ENCODE measurements around the gene TMEM108.

The TMEM108 gene

GRCh38 chr3:133054586-133054985, 16.4 kb downstream of the TMEM108 start:
- no peak for DNase-seq (ENCODE audit: low read depth)

- no peak for DNase-seq (ENCODE audit: low read depth)
Measured at GRCh38 chr3:133055339-133055738, 17.1 kb downstream of the TMEM108 start.

- DNase-seq (ENCODE audit: low read depth) = no peak
Measured at GRCh38 chr3:133058243-133058642, 20.1 kb downstream of the TMEM108 start.

- DNase-seq (ENCODE audit: low read depth) = no peak
Measured at GRCh38 chr3:133058831-133059230, 20.6 kb downstream of the TMEM108 start.

GRCh38 chr3:133065193-133065961, 27.2 kb downstream of the TMEM108 start:
- no peak for DNase-seq (ENCODE audit: low read depth)

- no peak for DNase-seq (ENCODE audit: low read depth)
Measured at GRCh38 chr3:133066026-133066425, 27.8 kb downstream of the TMEM108 start.

- DNase-seq (ENCODE audit: low read depth) = no peak
Measured at GRCh38 chr3:133069556-133070286, 31.5 kb downstream of the TMEM108 start.

- DNase-seq (ENCODE audit: low read depth) = no peak
Measured at GRCh38 chr3:133074977-133075376, 36.8 kb downstream of the TMEM108 start.

GRCh38 chr3:133077688-133078087, 39.5 kb downstream of the TMEM108 start:
- no peak for DNase-seq (ENCODE audit: low read depth)

- DNase-seq (ENCODE audit: low read depth) = no peak
Measured at GRCh38 chr3:133079621-133080020, 41.4 kb downstream of the TMEM108 start.

- DNase-seq (ENCODE audit: low read depth) = no peak
Measured at GRCh38 chr3:133081016-133081415, 42.8 kb downstream of the TMEM108 start.

- DNase-seq (ENCODE audit: low read depth) = no peak
Measured at GRCh38 chr3:133083395-133083794, 45.2 kb downstream of the TMEM108 start.

GRCh38 chr3:133089906-133090485, 51.8 kb downstream of the TMEM108 start:
- DNase-seq (ENCODE audit: low read depth) = no peak

GRCh38 chr3:133092681-133093080, 54.5 kb downstream of the TMEM108 start:
- no peak for DNase-seq (ENCODE audit: low read depth)

- DNase-seq (ENCODE audit: low read depth) = no peak
Measured at GRCh38 chr3:133093366-133093765, 55.2 kb downstream of the TMEM108 start.

GRCh38 chr3:133096900-133097613, 58.9 kb downstream of the TMEM108 start:
- peak; percentile 6 for DNase-seq (ENCODE audit: low read depth)

GRCh38 chr3:133103706-133104105, 65.5 kb downstream of the TMEM108 start:
- DNase-seq (ENCODE audit: low read depth) = no peak

- DNase-seq (ENCODE audit: low read depth) = no peak
Measured at GRCh38 chr3:133106169-133106568, 68.0 kb downstream of the TMEM108 start.

- DNase-seq (ENCODE audit: low read depth) = peak; percentile 5
Measured at GRCh38 chr3:133112666-133113065, 74.5 kb downstream of the TMEM108 start.

- peak; percentile 31 for DNase-seq (ENCODE audit: low read depth)
Measured at GRCh38 chr3:133113526-133113925, 75.3 kb downstream of the TMEM108 start.

- DNase-seq (ENCODE audit: low read depth) = no peak
Measured at GRCh38 chr3:133113927-133114597, 75.9 kb downstream of the TMEM108 start.

- no peak for DNase-seq (ENCODE audit: low read depth)
Measured at GRCh38 chr3:133115176-133115575, 77.0 kb downstream of the TMEM108 start.
